Measurements from ENCODE around the gene PPARD.
"Not testable (repeated sequence)": the region's sequence is repeated elsewhere in the genome, so short reads cannot be mapped to it uniquely, and the experiment has no call there.

The PPARD gene

DNA sequence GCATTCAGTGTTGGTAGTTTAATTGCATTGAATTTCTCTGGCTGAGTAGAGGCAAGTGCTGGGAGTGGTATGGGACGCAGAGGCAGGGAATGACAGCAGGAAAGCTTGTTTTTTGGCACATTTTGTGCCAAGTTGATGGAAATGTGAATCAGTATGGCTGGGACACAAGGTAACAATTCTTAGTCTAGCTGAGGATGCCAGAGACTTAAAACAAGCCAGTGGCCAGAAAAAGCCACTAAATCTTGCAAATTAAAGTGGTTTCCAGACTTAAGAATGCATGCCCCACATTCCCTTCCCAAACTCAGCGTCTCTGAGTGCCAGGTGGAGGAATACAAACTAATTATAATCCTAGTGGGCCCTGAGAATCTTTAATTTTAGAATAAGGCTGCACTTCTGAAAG is 35.9 kb downstream of the PPARD start:
- DNase-seq (ENCODE audit: low read depth in 1 of 2, low spot score in 1 of 2), result no peak

DNA sequence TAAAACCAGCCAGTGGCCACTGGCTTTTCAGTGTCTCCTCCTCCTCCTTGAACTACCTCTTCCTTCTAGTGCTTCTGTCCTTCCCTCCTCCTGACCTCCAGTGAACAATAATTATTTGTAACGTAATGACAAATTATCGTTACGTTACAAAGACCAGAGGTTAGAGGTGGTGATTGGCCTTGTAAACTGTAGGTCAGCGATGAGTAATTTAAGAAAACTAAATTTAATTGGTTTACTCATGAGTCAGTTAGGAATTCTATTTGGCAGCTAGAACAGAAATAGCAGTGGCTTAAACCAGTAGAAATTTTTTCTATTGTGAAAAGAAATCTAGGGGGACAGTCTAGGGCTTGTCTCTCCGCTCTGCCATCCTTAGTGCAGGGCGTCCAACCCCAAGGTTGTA is 38.8 kb downstream of the PPARD start:
- DNase-seq (ENCODE audit: low read depth in 1 of 2, low spot score in 1 of 2), result no peak

GRCh38 chr6:35382015-35382414 is 39.7 kb downstream of the PPARD start:
- no peak for DNase-seq (ENCODE audit: low read depth in 1 of 2, low spot score in 1 of 2)

GRCh38 chr6:35385457-35386202 is 43.3 kb downstream of the PPARD start:
- DNase-seq (ENCODE audit: low read depth in 1 of 2, low spot score in 1 of 2), result no peak

GRCh38 chr6:35386989-35387388 is 44.6 kb downstream of the PPARD start:
- DNase-seq (ENCODE audit: low read depth in 1 of 2, low spot score in 1 of 2), result no peak

GRCh38 chr6:35388030-35388429 is 45.7 kb downstream of the PPARD start:
- DNase-seq (ENCODE audit: low read depth in 1 of 2, low spot score in 1 of 2), result no peak

GRCh38 chr6:35388772-35389352 is 46.5 kb downstream of the PPARD start:
- no peak for DNase-seq (ENCODE audit: low read depth in 1 of 2, low spot score in 1 of 2)

DNA sequence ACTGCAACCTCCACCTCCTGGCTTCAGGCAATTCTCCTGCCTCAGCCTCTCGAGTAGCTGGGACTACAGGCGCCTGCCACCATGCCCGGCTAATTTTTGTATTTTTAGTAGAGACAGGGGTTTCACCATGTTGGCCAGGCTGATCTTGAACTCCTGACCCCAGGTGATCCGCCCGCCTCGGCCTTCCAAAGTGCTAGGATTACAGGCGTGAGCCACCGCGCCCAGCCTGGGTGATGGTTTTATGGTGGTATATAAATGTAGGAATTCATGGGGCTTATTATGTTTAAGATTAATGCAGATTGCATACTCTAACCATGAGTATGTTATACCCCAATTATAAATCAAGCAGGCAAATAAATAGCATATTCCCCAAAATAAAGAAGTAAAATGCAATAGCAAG is 47.0 kb downstream of the PPARD start:
- not testable (repeated sequence) for DNase-seq (ENCODE audit: low read depth in 1 of 2, low spot score in 1 of 2)

DNA sequence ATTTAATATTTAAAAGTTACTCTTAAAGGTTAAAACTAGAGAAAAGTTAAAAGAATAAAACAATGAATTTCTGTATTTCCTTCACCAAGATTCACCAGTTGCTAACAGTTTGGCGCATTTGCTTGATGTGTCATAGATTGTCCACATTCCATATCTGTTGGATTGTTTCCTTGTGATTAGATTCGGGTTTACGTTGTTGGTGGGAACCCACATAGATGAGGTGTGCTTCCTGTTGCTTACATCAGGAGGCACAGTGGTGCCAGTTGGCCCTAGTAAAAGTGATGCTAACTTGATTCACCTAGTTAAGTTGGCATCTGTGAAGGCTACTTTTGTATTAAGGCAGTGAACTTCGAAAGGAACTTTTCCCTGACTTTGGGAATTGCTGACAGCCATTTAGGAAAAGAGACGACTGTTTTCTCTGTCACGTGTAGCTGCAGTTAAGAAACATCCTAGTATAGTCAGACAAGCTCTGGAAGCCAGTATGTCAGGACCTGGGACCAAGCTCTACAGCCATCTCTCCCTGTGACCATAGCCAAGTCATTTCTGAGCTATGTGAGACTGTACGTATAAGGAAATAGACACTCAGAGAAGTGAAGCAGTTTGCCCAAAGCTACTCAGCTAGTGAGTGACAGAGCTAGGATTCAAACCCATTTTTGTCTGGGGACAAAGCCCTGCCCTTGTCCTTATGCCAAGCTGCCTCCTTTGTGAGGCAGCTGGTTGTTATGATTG is 49.0 kb downstream of the PPARD start:
- no peak for DNase-seq (ENCODE audit: low read depth in 1 of 2, low spot score in 1 of 2)

- DNase-seq (ENCODE audit: low read depth in 1 of 2, low spot score in 1 of 2), result no peak
Observed at GRCh38 chr6:35392111-35392702, 49.8 kb downstream of the PPARD start.

GRCh38 chr6:35392773-35393672 is 50.7 kb downstream of the PPARD start:
- no peak for DNase-seq (ENCODE audit: low read depth in 1 of 2, low spot score in 1 of 2)

- DNase-seq (ENCODE audit: low read depth in 1 of 2, low spot score in 1 of 2), result no peak
Observed at GRCh38 chr6:35396991-35397390, 54.6 kb downstream of the PPARD start.

GRCh38 chr6:35397806-35398418 is 55.6 kb downstream of the PPARD start:
- DNase-seq (ENCODE audit: low read depth in 1 of 2, low spot score in 1 of 2), result no peak

GRCh38 chr6:35398526-35398925 is 56.2 kb downstream of the PPARD start:
- DNase-seq (ENCODE audit: low read depth in 1 of 2, low spot score in 1 of 2), result no peak

DNA sequence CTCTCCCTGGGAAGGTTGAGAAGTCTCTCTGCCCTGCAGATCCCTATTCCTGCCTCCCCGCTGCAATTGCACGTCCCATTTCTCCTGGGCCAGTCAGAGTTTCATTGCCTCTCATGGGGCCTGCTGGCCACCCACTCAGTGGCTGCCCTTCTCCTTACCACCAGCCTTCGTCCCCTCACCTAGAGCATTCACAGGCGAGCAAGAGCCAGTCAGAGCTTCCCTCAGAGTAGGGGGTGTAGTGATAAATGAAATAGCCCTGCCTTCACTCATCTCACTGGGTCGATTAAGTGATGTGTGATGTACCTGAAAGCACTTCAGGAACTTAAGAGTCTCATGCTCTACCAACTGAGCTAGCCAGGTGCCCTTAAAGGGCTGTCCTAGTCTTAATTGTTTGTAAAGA is 57.8 kb downstream of the PPARD start:
- no peak for DNase-seq (ENCODE audit: low read depth in 1 of 2, low spot score in 1 of 2)

DNA sequence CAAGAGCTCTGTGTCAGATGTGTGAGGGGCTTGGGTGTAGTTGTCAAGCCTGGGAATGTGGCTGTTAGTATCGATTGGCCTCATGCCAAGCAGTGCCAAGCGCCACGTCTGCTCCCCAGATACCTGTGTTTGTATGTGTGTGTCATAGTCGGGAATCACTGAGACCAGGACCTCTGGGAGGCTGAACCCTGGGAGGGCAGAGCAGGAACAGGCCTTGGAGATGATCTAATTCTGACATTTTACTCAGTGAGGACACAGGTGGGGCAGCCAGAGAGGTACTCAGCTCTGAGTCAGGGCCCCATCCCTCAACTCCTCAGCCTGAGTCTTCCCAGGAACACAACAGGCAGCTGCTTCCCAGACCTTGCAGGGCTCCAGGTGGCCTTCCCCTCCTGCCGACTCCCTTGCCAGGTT is 58.5 kb downstream of the PPARD start:
- DNase-seq (ENCODE audit: low read depth in 1 of 2, low spot score in 1 of 2), result no peak

GRCh38 chr6:35401514-35401913 is 59.2 kb downstream of the PPARD start:
- DNase-seq (ENCODE audit: low read depth in 1 of 2, low spot score in 1 of 2), result no peak

DNA sequence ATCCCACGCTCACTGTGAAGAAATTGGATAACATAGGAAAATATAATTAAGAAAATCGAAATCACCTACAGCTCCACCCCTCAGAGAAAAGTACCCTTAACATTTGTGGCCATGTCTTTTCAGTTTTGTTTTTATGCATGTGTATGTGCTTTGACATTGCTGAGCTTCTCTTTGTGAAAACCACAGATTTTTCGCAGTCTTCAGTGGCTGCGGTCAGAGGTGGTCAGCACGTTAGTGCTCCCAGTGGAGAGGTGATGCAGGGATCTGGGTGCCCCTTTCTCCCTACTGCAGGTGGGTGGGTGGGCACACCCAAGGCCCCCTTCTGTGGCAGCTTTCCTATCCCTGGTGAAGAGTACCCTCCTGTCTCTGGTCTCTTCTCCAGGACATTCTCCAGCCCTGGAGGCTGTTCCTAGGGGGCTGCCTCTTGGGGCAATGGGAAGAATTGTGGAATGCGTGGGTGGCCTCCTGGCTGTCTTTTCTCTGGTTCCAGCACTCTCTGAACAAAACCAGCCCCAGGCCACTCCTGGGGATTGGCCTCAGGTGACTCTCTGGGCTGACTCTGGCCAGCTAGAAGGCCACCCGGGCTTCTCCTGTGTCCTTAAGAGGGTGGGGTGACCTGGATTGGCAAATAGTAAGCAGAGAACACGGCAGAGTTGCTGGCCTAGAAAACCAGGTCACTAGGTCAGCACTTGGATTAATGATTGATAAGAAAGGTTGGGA is 59.9 kb downstream of the PPARD start:
- DNase-seq (ENCODE audit: low read depth in 1 of 2, low spot score in 1 of 2), result no peak

- no peak for DNase-seq (ENCODE audit: low read depth in 1 of 2, low spot score in 1 of 2)
Observed at GRCh38 chr6:35402856-35403191, 60.5 kb downstream of the PPARD start.

Data from activated T-helper 1 cell treated with anti-CD3 and anti-CD28 coated beads, Interleukin-2, amount 50 U/mL, for 16 hours (primary cell).